Measurements from ENCODE around the gene HSF2BP.

The HSF2BP gene

GRCh38 chr21:43694437-43695079 is 35.3 kb upstream of the HSF2BP start:
- H3K9me3 ChIP-seq (replicated peaks; ENCODE audit: low read length): no peaks in the 10 kb centered on the region
- H3K4me2 ChIP-seq (ENCODE audit: low read length): no peak overlapping the region
- no peaks in the 10 kb centered on the region for H3K4me1 ChIP-seq (ENCODE audit: control insufficient read depth, insufficient read depth, low read length)
- H3K4me3 ChIP-seq (ENCODE audit: low read length): no peak overlapping the region
- no peaks in the 10 kb centered on the region for H3K27me3 ChIP-seq (ENCODE audit: control insufficient read depth, insufficient read depth, low read length)
- H3K36me3 ChIP-seq (ENCODE audit: insufficient read depth, low read length): peaks cover 59% of the 10 kb centered on the region
- no peak overlapping the region for H3K9ac ChIP-seq (ENCODE audit: low read depth, low read length)

- H3K4me1 ChIP-seq (ENCODE audit: control insufficient read depth, insufficient read depth, low read length): no peaks in the 10 kb centered on the region
- peaks cover 65% of the 10 kb centered on the region for H3K36me3 ChIP-seq (ENCODE audit: insufficient read depth, low read length)
- H3K4me2 ChIP-seq (ENCODE audit: low read length): no peak overlapping the region
- H3K4me3 ChIP-seq (ENCODE audit: low read length): no peak overlapping the region
- H3K9ac ChIP-seq (ENCODE audit: low read depth, low read length): no peak overlapping the region
- no peaks in the 10 kb centered on the region for H3K27me3 ChIP-seq (ENCODE audit: control insufficient read depth, insufficient read depth, low read length)
- H3K9me3 ChIP-seq (replicated peaks; ENCODE audit: low read length): no peaks in the 10 kb centered on the region
Measured at GRCh38 chr21:43693981-43694380, 34.7 kb upstream of the HSF2BP start.

- H3K27me3 ChIP-seq (ENCODE audit: control insufficient read depth, insufficient read depth, low read length): no peaks in the 10 kb centered on the region
- no peaks in the 10 kb centered on the region for H3K9me3 ChIP-seq (replicated peaks; ENCODE audit: low read length)
- no peak overlapping the region for H3K4me3 ChIP-seq (ENCODE audit: low read length)
- peaks cover 75% of the 10 kb centered on the region for H3K36me3 ChIP-seq (ENCODE audit: insufficient read depth, low read length)
- no peak overlapping the region for H3K9ac ChIP-seq (ENCODE audit: low read depth, low read length)
- no peaks in the 10 kb centered on the region for H3K4me1 ChIP-seq (ENCODE audit: control insufficient read depth, insufficient read depth, low read length)
- H3K4me2 ChIP-seq (ENCODE audit: low read length): no peak overlapping the region
Measured at GRCh38 chr21:43692949-43693348, 33.7 kb upstream of the HSF2BP start.

GRCh38 chr21:43691801-43692200 is 32.5 kb upstream of the HSF2BP start:
- peaks cover 85% of the 10 kb centered on the region for H3K36me3 ChIP-seq (ENCODE audit: insufficient read depth, low read length)
- no peaks in the 10 kb centered on the region for H3K4me1 ChIP-seq (ENCODE audit: control insufficient read depth, insufficient read depth, low read length)
- no peaks in the 10 kb centered on the region for H3K27me3 ChIP-seq (ENCODE audit: control insufficient read depth, insufficient read depth, low read length)
- H3K4me3 ChIP-seq (ENCODE audit: low read length): no peak overlapping the region
- no peak overlapping the region for H3K9ac ChIP-seq (ENCODE audit: low read depth, low read length)
- H3K4me2 ChIP-seq (ENCODE audit: low read length): no peak overlapping the region
- H3K9me3 ChIP-seq (replicated peaks; ENCODE audit: low read length): no peaks in the 10 kb centered on the region

GRCh38 chr21:43691086-43691795 is 32.0 kb upstream of the HSF2BP start:
- H3K27me3 ChIP-seq (ENCODE audit: control insufficient read depth, insufficient read depth, low read length): no peaks in the 10 kb centered on the region
- no peak overlapping the region for H3K4me3 ChIP-seq (ENCODE audit: low read length)
- H3K4me2 ChIP-seq (ENCODE audit: low read length): no peak overlapping the region
- H3K9ac ChIP-seq (ENCODE audit: low read depth, low read length): no peak overlapping the region
- H3K36me3 ChIP-seq (ENCODE audit: insufficient read depth, low read length): peaks cover 91% of the 10 kb centered on the region
- no peaks in the 10 kb centered on the region for H3K4me1 ChIP-seq (ENCODE audit: control insufficient read depth, insufficient read depth, low read length)
- no peaks in the 10 kb centered on the region for H3K9me3 ChIP-seq (replicated peaks; ENCODE audit: low read length)

- H3K4me2 ChIP-seq (ENCODE audit: low read length): no peak overlapping the region
- H3K4me3 ChIP-seq (ENCODE audit: low read length): no peak overlapping the region
- H3K9ac ChIP-seq (ENCODE audit: low read depth, low read length): no peak overlapping the region
- peaks cover 89% of the 10 kb centered on the region for H3K36me3 ChIP-seq (ENCODE audit: insufficient read depth, low read length)
- no peaks in the 10 kb centered on the region for H3K27me3 ChIP-seq (ENCODE audit: control insufficient read depth, insufficient read depth, low read length)
- H3K9me3 ChIP-seq (replicated peaks; ENCODE audit: low read length): no peaks in the 10 kb centered on the region
- H3K4me1 ChIP-seq (ENCODE audit: control insufficient read depth, insufficient read depth, low read length): no peaks in the 10 kb centered on the region
Measured at GRCh38 chr21:43690346-43690745, 31.1 kb upstream of the HSF2BP start.

GRCh38 chr21:43689556-43690337 is 30.5 kb upstream of the HSF2BP start:
- Histone ChIP-seq H3K4me3 (ENCODE audit: low read length) (no peak overlapping the region), H3K36me3 (ENCODE audit: insufficient read depth, low read length) (peaks cover 90% of the 10 kb centered on the region), H3K4me2 (ENCODE audit: low read length) (no peak overlapping the region), H3K27me3 (ENCODE audit: control insufficient read depth, insufficient read depth, low read length) (no peaks in the 10 kb centered on the region), H3K9me3 (replicated peaks; ENCODE audit: low read length) (no peaks in the 10 kb centered on the region), H3K4me1 (ENCODE audit: control insufficient read depth, insufficient read depth, low read length) (no peaks in the 10 kb centered on the region), H3K9ac (ENCODE audit: low read depth, low read length) (no peak overlapping the region)

GRCh38 chr21:43688906-43689305 is 29.6 kb upstream of the HSF2BP start:
- no peak overlapping the region for H3K4me3 ChIP-seq (ENCODE audit: low read length)
- H3K36me3 ChIP-seq (ENCODE audit: insufficient read depth, low read length): peaks cover 87% of the 10 kb centered on the region
- no peak overlapping the region for H3K9ac ChIP-seq (ENCODE audit: low read depth, low read length)
- no peaks in the 10 kb centered on the region for H3K4me1 ChIP-seq (ENCODE audit: control insufficient read depth, insufficient read depth, low read length)
- H3K9me3 ChIP-seq (replicated peaks; ENCODE audit: low read length): no peaks in the 10 kb centered on the region
- H3K27me3 ChIP-seq (ENCODE audit: control insufficient read depth, insufficient read depth, low read length): no peaks in the 10 kb centered on the region
- H3K4me2 ChIP-seq (ENCODE audit: low read length): no peak overlapping the region

GRCh38 chr21:43687566-43688399 is 28.5 kb upstream of the HSF2BP start:
- no peaks in the 10 kb centered on the region for H3K27me3 ChIP-seq (ENCODE audit: control insufficient read depth, insufficient read depth, low read length)
- H3K36me3 ChIP-seq (ENCODE audit: insufficient read depth, low read length): peaks cover 76% of the 10 kb centered on the region
- H3K9ac ChIP-seq (ENCODE audit: low read depth, low read length): no peak overlapping the region
- no peak overlapping the region for H3K4me3 ChIP-seq (ENCODE audit: low read length)
- no peaks in the 10 kb centered on the region for H3K9me3 ChIP-seq (replicated peaks; ENCODE audit: low read length)
- no peak overlapping the region for H3K4me2 ChIP-seq (ENCODE audit: low read length)
- no peaks in the 10 kb centered on the region for H3K4me1 ChIP-seq (ENCODE audit: control insufficient read depth, insufficient read depth, low read length)

GRCh38 chr21:43686811-43687565 is 27.7 kb upstream of the HSF2BP start:
- H3K36me3 ChIP-seq (ENCODE audit: insufficient read depth, low read length): peaks cover 75% of the 10 kb centered on the region
- H3K4me2 ChIP-seq (ENCODE audit: low read length): no peak overlapping the region
- no peaks in the 10 kb centered on the region for H3K4me1 ChIP-seq (ENCODE audit: control insufficient read depth, insufficient read depth, low read length)
- H3K4me3 ChIP-seq (ENCODE audit: low read length): no peak overlapping the region
- no peaks in the 10 kb centered on the region for H3K27me3 ChIP-seq (ENCODE audit: control insufficient read depth, insufficient read depth, low read length)
- no peak overlapping the region for H3K9ac ChIP-seq (ENCODE audit: low read depth, low read length)
- no peaks in the 10 kb centered on the region for H3K9me3 ChIP-seq (replicated peaks; ENCODE audit: low read length)
